Activated CD4-positive, CD25-positive, alpha-beta regulatory T cell (primary cell): ENCODE measurements around the gene PPP1R15A.
"Not testable (repeated sequence)": the region's sequence is repeated elsewhere in the genome, so short reads cannot be mapped to it uniquely, and the experiment has no call there.

ENCODE experiments used
- DNase-seq, 4 experiments: peaks; one replicate each; lab custom pipeline; 2025; lab: John Stamatoyannopoulos, UW

PPP1R15A gene

DNA sequence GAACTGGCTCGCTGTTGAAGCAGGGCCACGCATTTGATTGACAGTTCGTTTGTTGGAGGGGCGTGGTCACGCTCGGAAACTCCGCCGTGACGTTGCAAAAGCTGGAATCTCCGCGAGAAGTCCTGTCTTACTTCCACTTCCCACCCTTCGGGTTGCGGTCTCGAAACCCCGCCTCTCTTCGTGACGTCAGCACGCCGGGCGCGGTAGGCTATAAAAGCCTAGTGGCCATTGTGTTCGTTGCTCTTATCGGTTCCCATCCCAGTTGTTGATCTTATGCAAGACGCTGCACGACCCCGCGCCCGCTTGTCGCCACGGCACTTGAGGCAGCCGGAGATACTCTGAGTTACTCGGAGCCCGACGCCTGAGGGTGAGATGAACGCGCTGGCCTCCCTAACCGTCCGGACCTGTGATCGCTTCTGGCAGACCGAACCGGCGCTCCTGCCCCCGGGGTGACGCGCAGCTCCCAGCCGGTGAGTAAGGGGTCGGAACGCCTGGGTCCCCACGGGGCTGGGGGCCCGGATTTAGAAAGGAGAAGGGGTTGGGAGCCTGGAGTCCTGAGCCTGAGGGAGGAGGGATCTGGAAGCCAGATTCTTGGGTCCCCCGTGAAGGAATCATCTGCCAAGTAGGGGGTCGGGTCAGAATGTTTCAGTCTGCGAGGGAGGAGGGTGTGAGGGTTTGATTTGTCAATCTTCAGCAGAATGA lies at the start of gene PPP1R15A:
PPP1R15A (plus strand) TSS at position 240 of the 702 bp plus-strand sequence. CDS start 813 bp downstream, outside the sequence.
- peak; percentile 85 to 99 (median 94) for DNase-seq

DNA sequence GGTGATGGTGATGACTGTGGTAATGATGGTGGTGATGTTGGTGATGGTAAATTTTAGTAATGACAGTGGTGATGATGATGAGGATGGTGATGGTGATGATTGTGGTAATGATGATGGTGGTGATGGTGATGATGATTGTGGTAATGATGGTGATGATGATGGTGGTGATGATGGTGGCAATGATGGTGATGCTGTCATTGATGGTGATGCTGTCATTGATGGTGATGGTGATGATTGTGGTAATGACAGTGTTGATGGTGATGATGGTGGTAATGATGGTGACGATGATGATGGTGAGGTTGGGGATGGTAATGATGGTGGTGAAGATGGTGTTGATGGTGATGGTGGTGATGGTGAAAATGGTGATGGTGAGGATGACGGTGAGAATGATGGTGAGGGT lies 49.7 kb upstream of the PPP1R15A start:
- DNase-seq = no peak

- no peak for DNase-seq
These were observed 45.6 kb upstream of the PPP1R15A start for GRCh38 chr19:48826606-48827020.

GRCh38 chr19:48830088-48830487 lies 42.1 kb upstream of the PPP1R15A start:
- DNase-seq = no peak

DNA sequence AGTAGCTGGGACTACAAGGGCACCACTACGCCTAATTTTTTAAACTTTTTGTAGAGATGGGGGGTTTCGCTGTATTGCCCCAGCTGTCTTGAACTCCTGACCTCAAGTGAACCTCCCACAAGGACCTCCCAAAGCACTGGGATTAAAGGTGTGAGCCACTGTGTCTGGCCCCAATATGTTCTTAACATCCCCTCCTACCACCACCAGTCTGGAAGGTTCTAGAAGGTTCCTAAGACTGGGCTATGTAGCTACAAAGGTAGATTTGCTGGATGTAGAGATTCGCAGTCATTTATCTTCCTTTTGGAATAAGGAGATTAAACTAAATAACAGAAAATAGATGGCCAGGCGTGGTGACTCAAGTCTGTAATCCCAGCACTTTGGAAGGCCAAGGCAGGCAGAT lies 41.3 kb upstream of the PPP1R15A start:
- no peak for DNase-seq

GRCh38 chr19:48833049-48833448 lies 39.2 kb upstream of the PPP1R15A start:
- DNase-seq = no peak

DNA sequence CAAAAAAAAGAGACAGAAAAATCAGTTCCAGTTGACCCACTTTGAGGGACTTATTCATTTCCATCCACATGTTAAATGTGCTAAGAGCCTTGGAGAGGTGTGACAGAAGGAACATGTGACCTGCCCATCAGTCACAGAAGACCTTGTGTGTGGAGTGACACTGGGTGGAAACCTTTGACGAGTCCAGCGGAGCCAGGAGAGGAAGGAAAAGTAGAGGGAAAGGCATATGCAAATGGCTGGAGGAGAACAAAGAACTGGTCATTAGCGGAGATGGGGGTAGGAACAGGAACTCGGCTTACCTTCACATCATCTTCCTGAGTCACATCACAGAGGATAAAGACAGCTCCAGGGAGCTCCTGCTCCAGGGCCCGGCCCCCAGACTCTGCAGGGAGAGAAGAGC lies 38.2 kb upstream of the PPP1R15A start:
- DNase-seq = no peak

- DNase-seq = peak; percentile 84 to 95 (median 88)
These were observed 36.5 kb upstream of the PPP1R15A start for GRCh38 chr19:48835734-48836088.

- DNase-seq = no peak
These were observed 35.9 kb upstream of the PPP1R15A start, which contains the start of gene HSD17B14 for GRCh38 chr19:48836089-48837017. TSS of gene HSD17B14 (minus strand) at chr19:48836491. CDS start at chr19:48836411, 80 bp downstream.

GRCh38 chr19:48837051-48837524 lies 35.1 kb upstream of the PPP1R15A start:
- peak; percentile 34 to 58 (median 42) for DNase-seq

DNA sequence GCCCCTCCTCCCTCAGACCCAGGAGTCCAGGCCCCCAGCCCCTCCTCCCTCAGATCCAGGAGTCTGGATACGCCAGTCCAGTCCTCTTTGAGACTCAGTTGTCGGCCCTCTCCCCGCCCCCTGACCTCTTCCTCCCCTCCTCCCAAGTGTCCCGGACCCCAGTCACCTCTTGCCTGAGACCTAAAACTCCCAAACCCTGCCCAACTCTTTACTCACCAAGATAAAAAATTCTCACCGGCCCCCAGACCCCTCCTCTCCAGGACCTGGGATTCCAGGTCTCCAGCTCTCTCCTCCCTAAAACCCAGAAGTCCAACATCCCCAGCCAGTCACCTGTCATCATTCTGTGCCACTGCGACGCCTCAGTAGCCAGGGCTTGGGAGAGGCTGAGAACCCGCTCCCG lies 34.5 kb upstream of the PPP1R15A start:
- no peak for DNase-seq

DNA sequence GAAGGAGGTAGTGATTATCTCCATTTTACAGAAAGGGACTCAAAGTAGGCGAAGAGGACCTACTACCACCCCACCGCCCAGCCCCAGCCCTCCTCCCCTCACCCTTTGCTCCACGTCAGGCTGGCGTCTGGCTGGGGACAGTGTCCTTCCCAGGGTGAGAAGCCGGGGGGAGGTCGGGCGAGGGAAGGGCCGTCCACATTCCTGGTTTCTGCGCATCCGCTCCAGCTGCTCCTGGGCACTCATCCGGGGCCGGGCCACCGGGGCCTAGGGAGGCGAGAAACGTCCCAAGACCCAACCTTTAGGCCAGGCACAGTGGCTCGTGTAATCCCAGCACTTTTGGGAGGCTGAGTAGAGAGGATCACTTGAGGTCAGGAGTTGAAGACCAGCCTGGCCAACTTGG lies 31.2 kb upstream of the PPP1R15A start:
- no peak for DNase-seq

GRCh38 chr19:48841571-48841970 lies 30.6 kb upstream of the PPP1R15A start:
- DNase-seq = no peak

GRCh38 chr19:48842789-48843162 lies 29.4 kb upstream of the PPP1R15A start:
- peak in 2 of 4 experiments; percentile 6 to 9 for DNase-seq

DNA sequence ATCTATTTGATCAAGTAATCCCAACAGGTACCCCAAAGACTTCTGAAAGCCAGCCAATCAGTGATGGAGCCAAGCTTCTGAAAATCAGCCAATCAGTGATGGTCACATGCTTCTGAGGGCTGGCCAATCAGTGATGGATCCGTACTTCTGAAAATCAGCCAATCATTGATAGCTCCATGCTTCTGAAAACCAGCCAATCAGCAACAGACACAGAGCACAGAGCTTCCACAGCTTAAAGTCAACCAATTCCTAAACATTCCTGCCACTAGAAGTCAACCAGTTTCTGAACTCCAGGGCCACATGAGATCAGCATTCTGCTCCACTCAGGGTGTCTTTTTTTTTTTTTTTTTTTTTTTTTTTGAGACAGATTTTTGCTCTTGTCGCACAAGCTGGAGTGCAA lies 27.7 kb upstream of the PPP1R15A start:
- no peak for DNase-seq

DNA sequence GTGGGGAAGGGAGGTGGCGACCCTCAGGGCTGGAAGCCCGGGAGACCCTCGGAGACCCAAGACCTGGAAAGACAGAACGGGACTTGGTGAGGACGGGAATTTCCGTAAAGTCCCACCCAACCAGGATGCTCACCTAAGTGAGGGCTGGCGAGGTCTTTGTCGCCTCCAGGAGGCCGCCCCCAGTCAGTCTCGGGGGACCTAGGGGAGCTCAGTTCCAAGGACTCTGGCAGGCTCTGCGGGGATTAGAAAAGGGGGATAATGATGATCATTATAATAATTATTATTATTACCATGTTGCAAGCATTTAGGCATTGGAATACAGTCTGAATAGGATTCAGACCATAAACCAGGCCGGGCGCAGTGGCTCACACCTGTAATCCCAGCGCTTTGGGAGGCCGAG lies 26.8 kb upstream of the PPP1R15A start:
- no peak for DNase-seq

- not testable (repeated sequence) for DNase-seq
These were observed 25.6 kb upstream of the PPP1R15A start for GRCh38 chr19:48846659-48847058.

- DNase-seq = no peak
These were observed 19.9 kb upstream of the PPP1R15A start for GRCh38 chr19:48852292-48852691.

DNA sequence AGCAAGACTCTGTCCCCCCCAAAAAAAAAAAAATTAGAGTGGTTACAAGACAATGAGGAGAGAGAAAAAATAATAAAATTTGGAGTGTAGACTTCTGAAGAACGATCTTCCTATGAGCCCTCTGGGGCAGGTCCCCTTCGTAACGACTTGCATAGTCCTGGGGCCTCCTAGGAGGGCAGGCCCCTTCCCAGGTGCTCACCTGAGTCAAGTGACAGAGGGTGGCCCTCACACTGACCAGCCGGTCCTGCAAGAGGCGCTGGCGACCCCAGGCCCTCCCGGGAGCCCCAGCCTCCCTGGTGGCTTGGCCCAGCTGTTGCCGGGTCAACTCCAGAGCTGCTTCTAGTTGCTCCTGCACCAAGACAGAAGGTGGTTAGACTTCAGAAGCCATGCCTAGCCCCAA lies 18.7 kb upstream of the PPP1R15A start:
- no peak for DNase-seq

DNA sequence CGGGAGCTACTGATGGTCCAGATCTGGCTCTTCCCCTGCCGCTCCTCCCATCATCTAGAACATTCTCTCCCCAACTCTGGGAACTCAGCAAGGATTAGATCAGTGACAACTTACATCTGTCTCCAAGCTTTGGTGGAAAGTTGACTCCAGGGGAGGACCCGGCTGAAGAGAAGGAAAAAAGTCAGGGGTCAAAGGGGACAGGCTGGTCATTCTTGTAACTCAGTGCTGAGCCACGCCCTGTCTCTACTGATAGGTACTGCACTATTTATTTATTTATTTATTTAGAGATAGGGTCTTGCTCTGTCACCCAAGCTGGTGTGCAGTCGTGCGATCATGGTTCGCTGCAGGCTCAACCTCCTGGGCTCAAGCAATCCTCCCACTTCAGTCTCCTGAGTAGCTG lies 18.1 kb upstream of the PPP1R15A start:
- DNase-seq = no peak

- no peak for DNase-seq
These were observed 15.3 kb upstream of the PPP1R15A start for GRCh38 chr19:48856921-48857320.

DNA sequence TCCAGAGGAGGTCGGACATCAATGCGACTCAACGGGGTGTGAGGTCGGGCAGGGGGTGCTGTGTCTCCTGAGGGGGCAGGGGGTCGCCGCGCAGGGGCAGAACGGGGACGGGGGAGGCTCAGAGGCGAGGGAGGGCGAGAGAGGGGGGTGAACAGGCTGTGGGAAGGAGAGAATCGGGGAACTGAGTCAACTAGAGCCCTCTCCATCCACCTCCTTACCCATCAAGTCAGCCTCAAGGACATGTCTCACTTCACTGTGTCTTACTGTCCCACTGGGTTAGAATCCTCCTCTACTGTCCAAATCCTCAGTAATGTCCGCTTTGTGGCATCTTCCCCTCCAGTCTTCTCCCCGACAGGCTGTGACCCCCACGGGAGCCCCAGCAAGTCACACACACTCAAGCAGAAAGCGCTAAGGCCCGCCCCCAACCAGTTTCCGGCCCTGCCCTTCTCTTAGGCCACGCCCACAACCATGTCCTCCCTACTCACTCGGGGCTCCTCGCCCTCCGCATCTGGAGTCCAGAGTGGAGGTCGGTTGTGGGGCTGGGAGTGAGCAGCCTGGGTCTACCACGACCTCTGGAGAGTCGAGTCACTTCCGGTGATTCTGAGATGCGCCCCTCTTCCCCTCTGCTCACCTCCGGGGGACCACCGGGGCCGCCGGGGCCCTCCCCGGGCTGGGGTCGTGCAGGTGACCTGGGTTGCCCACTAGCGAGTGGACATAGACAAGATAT lies 13.1 kb upstream of the PPP1R15A start:
- DNase-seq = peak; percentile 51 to 69 (median 61)
